GM10847 (cell line): Measurements from ENCODE around the gene PMM2.

ENCODE experiments used
- POLR2A ChIP-seq: IDR thresholded peaks from 2 replicates; pipeline ENCODE4 v1.6.1; 2011; ENCODE audit not compliant: insufficient read length; ENCODE audit errors: extremely low read depth

PMM2 gene

GRCh38 chr16:8808009-8808408 lies 10.4 kb downstream of the PMM2 start:
- TF ChIP-seq POLR2A, result no peak

GRCh38 chr16:8808613-8809353 lies 11.1 kb downstream of the PMM2 start:
- no peak for TF ChIP-seq POLR2A

- TF ChIP-seq POLR2A, result no peak
Observed at GRCh38 chr16:8812162-8812843, 14.7 kb downstream of the PMM2 start.

GRCh38 chr16:8814095-8814806 lies 16.6 kb downstream of the PMM2 start:
- TF ChIP-seq POLR2A, result no peak

- no peak for TF ChIP-seq POLR2A
Observed at GRCh38 chr16:8816967-8817655, 19.5 kb downstream of the PMM2 start.

GRCh38 chr16:8818504-8819270 lies 21.0 kb downstream of the PMM2 start:
- TF ChIP-seq POLR2A, result no peak

GRCh38 chr16:8819411-8820034 lies 21.9 kb downstream of the PMM2 start:
- TF ChIP-seq POLR2A, result no peak

- TF ChIP-seq POLR2A, result no peak
Observed at GRCh38 chr16:8822403-8822802, 24.8 kb downstream of the PMM2 start.

GRCh38 chr16:8826278-8826879 lies 28.7 kb downstream of the PMM2 start:
- no peak for TF ChIP-seq POLR2A

- TF ChIP-seq POLR2A, result no peak
Observed at GRCh38 chr16:8828541-8829165, 31.0 kb downstream of the PMM2 start.

GRCh38 chr16:8831450-8831849 lies 33.8 kb downstream of the PMM2 start:
- TF ChIP-seq POLR2A, result no peak

- no peak for TF ChIP-seq POLR2A
Observed at GRCh38 chr16:8831871-8832716, 34.5 kb downstream of the PMM2 start.

GRCh38 chr16:8832717-8833105 lies 35.1 kb downstream of the PMM2 start:
- no peak for TF ChIP-seq POLR2A
